Stimulated activated CD4-positive, alpha-beta T cell treated with anti-CD3 and anti-CD28 coated beads, TNF-alpha, amount 100 ng/mL, for 48 hours (primary cell): Measurements from ENCODE around the gene TMUB2.

Experiments used
- DNase-seq, 3 donors: peaks; one replicate each; pipeline ENCODE4 v3.0.0-alpha.2; 2020; ENCODE audit warnings: low read depth in 3 of 3

Gene TMUB2

GRCh38 chr17:44202756-44203155, 16.0 kb downstream of the TMUB2 start:
- no peak for DNase-seq

GRCh38 chr17:44203731-44204440, 17.1 kb downstream of the TMUB2 start:
- DNase-seq: peak in 1 of 3 donors; percentile 53

GRCh38 chr17:44204441-44204882, 17.7 kb downstream of the TMUB2 start:
- no peak for DNase-seq

- no peak for DNase-seq
These were observed 19.4 kb downstream of the TMUB2 start for GRCh38 chr17:44205962-44206824.

- no peak for DNase-seq
These were observed 20.0 kb downstream of the TMUB2 start for GRCh38 chr17:44206825-44207155.

- no peak for DNase-seq
These were observed 20.5 kb downstream of the TMUB2 start for GRCh38 chr17:44207319-44207718.

- DNase-seq: no peak
These were observed 21.0 kb downstream of the TMUB2 start for GRCh38 chr17:44207743-44208142.

- peak in 2 of 3 donors; percentile 55 to 70 for DNase-seq
These were observed 23.1 kb downstream of the TMUB2 start for GRCh38 chr17:44209786-44210341.

- DNase-seq: peak; percentile 86 to 88 (median 87)
These were observed 23.8 kb downstream of the TMUB2 start for GRCh38 chr17:44210342-44211192.

GRCh38 chr17:44211281-44212265, 24.8 kb downstream of the TMUB2 start:
- DNase-seq: no peak

GRCh38 chr17:44212507-44213402, 26.0 kb downstream of the TMUB2 start:
- DNase-seq: no peak

- DNase-seq: no peak
These were observed 26.8 kb downstream of the TMUB2 start for GRCh38 chr17:44213403-44214229.

- no peak for DNase-seq
These were observed 27.4 kb downstream of the TMUB2 start for GRCh38 chr17:44214230-44214494.

GRCh38 chr17:44214896-44215295, 28.1 kb downstream of the TMUB2 start:
- no peak for DNase-seq

- no peak for DNase-seq
These were observed 29.4 kb downstream of the TMUB2 start for GRCh38 chr17:44216173-44216572.

GRCh38 chr17:44216694-44217093, 29.9 kb downstream of the TMUB2 start:
- DNase-seq: no peak

- no peak for DNase-seq
These were observed 31.1 kb downstream of the TMUB2 start for GRCh38 chr17:44217738-44218343.

- peak; percentile 77 to 83 (median 79) for DNase-seq
These were observed 31.8 kb downstream of the TMUB2 start for GRCh38 chr17:44218344-44219107.
